ENCODE measurements around the gene GNRH2.
"Not testable (repeated sequence)": the region's sequence is repeated elsewhere in the genome, so short reads cannot be mapped to it uniquely, and the experiment has no call there.

Gene GNRH2

GRCh38 chr20:3051385-3052019 lies 8.1 kb downstream of the GNRH2 start:
- TF ChIP-seq ZFX (IDR thresholded peaks at IDR 0.05), result no peak
- TF ChIP-seq CTCF (conservative IDR thresholded peaks at IDR 0.05), result no peak
- H3K27ac ChIP-seq, result no peak overlapping the region

- no peak overlapping the region for H3K27ac ChIP-seq
- TF ChIP-seq ZFX (IDR thresholded peaks at IDR 0.05), result no peak
- TF ChIP-seq CTCF (conservative IDR thresholded peaks at IDR 0.05), result no peak
Observed at GRCh38 chr20:3059489-3059888, 16.1 kb downstream of the GNRH2 start.

- not testable (repeated sequence) for H3K27ac ChIP-seq
Observed at GRCh38 chr20:3064119-3064518, 20.7 kb downstream of the GNRH2 start.

GRCh38 chr20:3067139-3068014 lies 24.0 kb downstream of the GNRH2 start:
- H3K27ac ChIP-seq, result no peak overlapping the region
- TF ChIP-seq CTCF (conservative IDR thresholded peaks at IDR 0.05), result no peak
- no peak for TF ChIP-seq ZFX (IDR thresholded peaks at IDR 0.05)

GRCh38 chr20:3068075-3068474 lies 24.7 kb downstream of the GNRH2 start:
- TF ChIP-seq ZFX (IDR thresholded peaks at IDR 0.05) (no peak), CTCF (conservative IDR thresholded peaks at IDR 0.05) (no peak)
- H3K27ac ChIP-seq, result no peak overlapping the region

GRCh38 chr20:3068986-3069900 lies 25.8 kb downstream of the GNRH2 start:
- no peak; the same call in 1 of the 2 replicates for TF ChIP-seq CTCF (conservative IDR thresholded peaks at IDR 0.05)
- TF ChIP-seq ZFX (IDR thresholded peaks at IDR 0.05), result no peak
- H3K27ac ChIP-seq, result no peak overlapping the region

- H3K27ac ChIP-seq, result no peak overlapping the region
- TF ChIP-seq ZFX (IDR thresholded peaks at IDR 0.05), result no peak
- TF ChIP-seq CTCF (conservative IDR thresholded peaks at IDR 0.05), result no peak
Observed at GRCh38 chr20:3070725-3071124, 27.3 kb downstream of the GNRH2 start.

Data from C4-2B (cell line).